ENCODE measurements around the gene CPVL. TPM values are rescaled to one million over a fixed set of nuclear protein-coding genes. Genes with fewer than 3 reads are reported as not detected.

The CPVL gene
- total RNA-seq, 4 donors from 2014 or later, result 3.1 to 17.5 (median 11.5) TPM

- Histone ChIP-seq H3K27ac (no peak overlapping the region), H3K9me3 (no peaks in the 10 kb centered on the region), H3K4me1 (peaks cover 0 to 11% (median 3%) of the 10 kb centered on the region in 4 donors), H3K36me3 (no peaks in the 10 kb centered on the region), H3K27me3 (no peaks in the 10 kb centered on the region), H3K4me3 (no peak overlapping the region)
- DNase-seq (ENCODE audit: low spot score in 2 of 2), result no peak
- 70 to 84% methylated on average over 8 of the region's 8 CpGs for WGBS, 2 donors
- TF ChIP-seq EP300 (IDR thresholded peaks at IDR 0.05) (no peak), CTCF (IDR thresholded peaks at IDR 0.05) (no peak), POLR2A (IDR thresholded peaks at IDR 0.05) (no peak)
Measured at GRCh38 chr7:28980451-28981160, 165.7 kb downstream of the CPVL start.

GRCh38 chr7:28979776-28980175 lies 166.6 kb downstream of the CPVL start:
- no peaks in the 10 kb centered on the region for H3K9me3 ChIP-seq
- no peaks in the 10 kb centered on the region for H3K27me3 ChIP-seq
- H3K27ac ChIP-seq, result no peak overlapping the region
- no peak for DNase-seq (ENCODE audit: low spot score in 2 of 2)
- H3K4me3 ChIP-seq, result no peak overlapping the region
- 70 to 80% methylated on average over 3 of the region's 3 CpGs for WGBS, 2 donors
- H3K36me3 ChIP-seq, result no peaks in the 10 kb centered on the region
- TF ChIP-seq POLR2A (IDR thresholded peaks at IDR 0.05), result no peak
- TF ChIP-seq EP300 (IDR thresholded peaks at IDR 0.05), result no peak
- H3K4me1 ChIP-seq, result peaks cover 0 to 4% (median under 1%) of the 10 kb centered on the region in 4 donors

GRCh38 chr7:28977881-28978280 lies 168.5 kb downstream of the CPVL start:
- Histone ChIP-seq H3K4me1 (no peaks in the 10 kb centered on the region), H3K27ac (no peak overlapping the region), H3K4me3 (no peak overlapping the region), H3K9me3 (peaks cover 0 to 13% (median 0%) of the 10 kb centered on the region in 4 donors), H3K36me3 (no peaks in the 10 kb centered on the region), H3K27me3 (no peaks in the 10 kb centered on the region)
- TF ChIP-seq CTCF (IDR thresholded peaks at IDR 0.05) (no peak), POLR2A (IDR thresholded peaks at IDR 0.05) (no peak), EP300 (IDR thresholded peaks at IDR 0.05) (no peak)
- no peak for DNase-seq (ENCODE audit: low spot score in 2 of 2)
- 67 to 75% methylated on average over 1 of the region's 1 CpG for WGBS, 2 donors

- Histone ChIP-seq H3K27me3 (no peaks in the 10 kb centered on the region), H3K4me1 (no peaks in the 10 kb centered on the region), H3K27ac (no peak overlapping the region), H3K9me3 (peaks cover 0 to 31% (median 0%) of the 10 kb centered on the region in 4 donors), H3K4me3 (no peak overlapping the region), H3K36me3 (no peaks in the 10 kb centered on the region)
- WGBS, 2 donors, result 69 to 71% methylated on average over 3 of the region's 3 CpGs
- no peak for DNase-seq (ENCODE audit: low spot score in 2 of 2)
- TF ChIP-seq CTCF (IDR thresholded peaks at IDR 0.05), result no peak
- TF ChIP-seq EP300 (IDR thresholded peaks at IDR 0.05), result no peak
- no peak for TF ChIP-seq POLR2A (IDR thresholded peaks at IDR 0.05)
Measured at GRCh38 chr7:28976022-28976421, 170.3 kb downstream of the CPVL start.

GRCh38 chr7:28973591-28973990 lies 172.7 kb downstream of the CPVL start:
- no peak for DNase-seq (ENCODE audit: low spot score in 2 of 2)
- TF ChIP-seq POLR2A (IDR thresholded peaks at IDR 0.05), result no peak
- TF ChIP-seq CTCF (IDR thresholded peaks at IDR 0.05), result no peak
- TF ChIP-seq EP300 (IDR thresholded peaks at IDR 0.05), result no peak
- Histone ChIP-seq H3K36me3 (no peaks in the 10 kb centered on the region), H3K4me1 (no peaks in the 10 kb centered on the region), H3K4me3 (no peak overlapping the region), H3K27me3 (no peaks in the 10 kb centered on the region), H3K9me3 (peaks cover 0 to 34% (median 0%) of the 10 kb centered on the region in 4 donors), H3K27ac (no peak overlapping the region)
- WGBS, 2 donors, result 94 to 98% methylated on average over 3 of the region's 3 CpGs

Data from tibial nerve (tissue), 4 donors.